Muscle of leg (tissue), 11 donors: ENCODE results near the gene FXYD2. TPM values are rescaled to one million over a fixed set of nuclear protein-coding genes. Genes with fewer than 3 reads are reported as not detected.

Experiments used
- DNase-seq: peaks from one replicate; pipeline ENCODE4 v3.0.0; 2013
- H3K27ac ChIP-seq: one replicate; pipeline ENCODE4 v1.5.1; 2013; ENCODE audit warnings: mild to moderate bottlenecking, low read length, control low read depth
- H3K27me3 ChIP-seq: one replicate; pipeline ENCODE4 v1.6.1; 2013; ENCODE audit warnings: low read length; ENCODE audit not compliant: control insufficient read depth, insufficient read depth
- H3K36me3 ChIP-seq: one replicate; pipeline ENCODE4 v1.6.1; 2013; ENCODE audit warnings: low read length; ENCODE audit not compliant: control insufficient read depth, insufficient read depth
- H3K4me1 ChIP-seq: one replicate; pipeline ENCODE4 v1.6.1; 2013; ENCODE audit warnings: low read length; ENCODE audit not compliant: control insufficient read depth, insufficient read depth
- H3K4me3 ChIP-seq: one replicate; pipeline ENCODE4 v1.5.1; 2013; ENCODE audit warnings: low read length, control low read depth
- H3K9me3 ChIP-seq: replicated peaks from 2 replicates; pipeline ENCODE4 v1.6.1; 2013; ENCODE audit warnings: low read depth, low read length; ENCODE audit not compliant: control insufficient read depth
- WGBS: methylation state at CpG from one replicate; pipeline ENCODE4 v1.1.5; 2013; ENCODE audit warnings: missing lambda C conversion rate; ENCODE audit not compliant: insufficient coverage; 5-methylcytosine and 5-hydroxymethylcytosine counted together
- polyA plus RNA-seq, 8 donors: library from polyadenylated mRNA; unstranded; fragments of 120-200 nt; gene quantifications; one replicate each; pipeline versions ENCODE4 v1.2.1 to v1.2.3, GENCODE V29; 2013; ENCODE audit warnings: inconsistent platforms in 1 of 8, low replicate concordance in 1 of 8; ENCODE audit not compliant: insufficient read length in 8 of 8, insufficient read depth in 1 of 8
- total RNA-seq: library from RNA; stranded (reverse); fragments of 120-200 nt; gene quantifications from one replicate; pipeline ENCODE4 v1.2.4, GENCODE V29; 2013

The FXYD2 gene
- total and polyA plus RNA-seq, 9 donors: 0.23 to 3.3 (median 1.3) TPM

DNA sequence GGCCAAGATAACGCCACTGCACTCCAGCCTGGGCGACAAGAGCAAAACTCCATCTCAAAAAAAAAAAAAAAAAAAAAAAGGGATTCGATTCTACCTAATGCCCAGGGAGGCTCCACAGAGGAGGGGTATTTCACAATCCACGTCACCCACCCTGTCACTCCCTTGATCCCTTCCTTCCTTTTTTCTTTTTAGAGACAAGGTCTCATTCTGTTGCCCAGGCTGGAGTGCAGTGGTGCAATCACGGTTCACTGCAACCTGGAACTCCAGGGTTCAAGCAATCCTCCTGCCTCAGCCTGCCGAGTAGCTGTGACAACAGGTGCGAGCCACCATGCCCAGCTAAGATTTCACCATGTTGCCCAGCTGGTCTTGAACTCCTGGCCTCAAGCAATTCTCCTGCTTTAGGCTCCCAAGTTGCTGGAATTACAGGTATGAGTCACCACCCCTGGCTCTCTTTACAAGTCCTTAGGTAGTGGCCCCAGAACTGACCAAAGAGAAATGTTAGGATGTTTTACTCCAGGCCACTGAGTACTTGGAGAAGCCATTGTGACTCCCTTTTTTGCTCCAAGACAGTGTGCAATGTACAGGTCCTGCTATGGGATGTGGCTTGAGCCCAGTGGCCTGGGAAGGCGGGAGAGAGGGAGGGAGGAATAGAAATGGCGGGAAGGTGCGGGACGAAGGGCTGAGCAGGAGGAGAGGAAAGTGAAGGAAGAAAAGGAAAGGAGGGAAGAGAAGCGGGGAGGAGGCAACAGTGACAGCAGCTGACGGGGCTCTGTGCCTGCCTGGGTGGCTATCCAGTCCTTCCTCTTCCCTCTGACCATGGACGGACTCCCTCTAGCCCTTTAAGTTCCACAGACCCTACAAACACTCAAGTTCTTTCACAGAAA is 11.8 kb upstream of the FXYD2 start:
- H3K4me3 ChIP-seq: no peak overlapping the region
- peaks cover 62% of the 10 kb centered on the region for H3K36me3 ChIP-seq
- H3K4me1 ChIP-seq: peaks cover 31% of the 10 kb centered on the region
- H3K27me3 ChIP-seq: no peaks in the 10 kb centered on the region
- no peaks in the 10 kb centered on the region for H3K9me3 ChIP-seq
- DNase-seq: no peak
- no peak overlapping the region for H3K27ac ChIP-seq
- 80% methylated on average over 6 of the region's 14 CpGs for WGBS

DNA sequence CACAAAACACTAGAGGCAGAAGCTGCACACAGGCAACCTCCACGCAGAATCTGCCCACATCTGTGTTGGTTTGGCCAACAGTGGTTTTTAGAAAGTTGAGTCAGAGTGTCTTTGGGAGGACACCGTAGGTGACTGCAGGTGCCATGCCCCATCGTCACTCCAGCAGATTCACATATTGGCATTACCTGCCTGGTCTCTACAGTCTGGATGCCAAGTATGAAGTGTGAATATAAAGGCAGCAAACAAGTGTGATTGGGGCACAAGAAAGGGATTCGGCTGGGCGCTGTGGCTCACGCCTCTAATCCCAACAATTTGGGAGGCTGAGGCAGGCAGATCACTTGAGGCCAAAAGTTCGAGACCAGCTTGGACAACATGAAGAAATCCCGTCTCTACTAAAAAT is 11.0 kb upstream of the FXYD2 start:
- DNase-seq: no peak
- no peaks in the 10 kb centered on the region for H3K27me3 ChIP-seq
- peaks cover 55% of the 10 kb centered on the region for H3K36me3 ChIP-seq
- H3K27ac ChIP-seq: no peak overlapping the region
- H3K4me3 ChIP-seq: no peak overlapping the region
- WGBS: 100% methylated on average over 6 of the region's 8 CpGs
- peaks cover 38% of the 10 kb centered on the region for H3K4me1 ChIP-seq
- H3K9me3 ChIP-seq: no peaks in the 10 kb centered on the region

DNA sequence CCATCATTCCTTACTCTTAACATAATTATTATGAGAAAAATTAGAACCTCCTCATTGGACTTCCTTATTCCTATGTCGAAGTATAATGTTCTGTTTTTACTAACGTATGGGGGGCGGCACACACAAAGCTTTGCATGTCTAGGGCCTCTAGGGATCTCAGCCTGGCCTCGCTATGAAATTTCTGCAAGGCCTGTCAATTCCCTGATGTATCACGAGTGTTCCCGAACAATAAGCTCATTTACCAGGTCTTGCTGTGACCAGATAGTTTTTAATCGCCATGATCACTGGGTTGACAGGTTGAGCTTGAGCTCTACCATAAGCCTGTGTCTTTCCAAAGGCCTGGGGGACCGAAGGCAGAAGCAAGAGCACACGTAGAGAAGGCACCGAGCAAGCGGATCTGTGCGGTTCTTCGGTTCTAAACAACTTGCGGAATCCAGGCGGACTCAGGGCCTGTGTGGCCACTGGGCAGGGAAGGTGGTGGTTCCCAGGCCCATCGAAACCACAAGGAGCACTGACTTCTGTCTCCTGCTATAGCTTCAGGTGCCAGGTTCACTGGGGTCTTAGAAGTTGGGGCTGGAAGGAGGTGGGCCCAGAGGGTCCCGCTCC is 10.4 kb upstream of the FXYD2 start:
- Histone ChIP-seq H3K27ac (no peak overlapping the region), H3K9me3 (no peaks in the 10 kb centered on the region), H3K4me3 (no peak overlapping the region), H3K36me3 (peaks cover 48% of the 10 kb centered on the region), H3K4me1 (peaks cover 44% of the 10 kb centered on the region), H3K27me3 (peaks cover 2% of the 10 kb centered on the region)
- no peak for DNase-seq
- WGBS: 89% methylated on average over 16 of the region's 17 CpGs

DNA sequence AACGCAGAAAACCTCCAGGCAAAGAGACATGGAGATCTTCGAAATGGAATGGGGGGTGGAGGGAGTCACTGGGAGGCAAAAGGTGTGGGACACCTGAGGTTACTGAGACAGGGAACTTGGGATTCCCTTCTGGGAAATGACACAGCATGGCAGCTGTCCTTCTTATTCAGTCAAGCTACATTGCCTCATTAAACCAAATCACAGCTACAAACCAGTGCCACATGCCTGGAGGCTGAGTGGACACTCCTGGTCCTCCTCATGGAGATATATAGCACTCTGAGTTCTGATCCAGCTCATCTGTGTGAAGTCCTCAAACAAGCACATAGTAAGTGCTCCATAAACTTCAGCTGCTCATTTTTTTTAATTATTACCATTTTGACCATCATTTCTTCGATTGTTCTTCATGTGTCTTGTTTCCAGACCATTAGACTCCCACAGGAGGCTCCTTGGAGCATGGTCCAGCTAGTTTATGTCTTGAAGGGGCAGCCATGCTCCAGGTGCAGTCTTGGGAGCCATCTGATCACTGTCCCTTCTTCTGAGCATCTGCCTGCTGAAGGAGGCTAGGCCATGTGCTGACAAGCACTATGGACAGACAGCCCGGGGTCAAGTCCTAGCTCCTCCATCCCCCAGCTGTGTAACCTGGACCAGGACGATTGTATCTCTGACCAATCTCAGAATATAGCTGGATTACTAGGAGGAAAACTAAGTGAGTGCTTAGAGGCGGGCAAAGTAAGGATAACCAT is 9.7 kb upstream of the FXYD2 start:
- peaks cover 46% of the 10 kb centered on the region for H3K4me1 ChIP-seq
- H3K9me3 ChIP-seq: no peaks in the 10 kb centered on the region
- 67% methylated on average over 1 of the region's 6 CpGs for whole genome bisulfite sequencing
- peaks cover 2% of the 10 kb centered on the region for H3K27me3 ChIP-seq
- peaks cover 41% of the 10 kb centered on the region for H3K36me3 ChIP-seq
- H3K4me3 ChIP-seq: no peak overlapping the region
- DNase-seq: no peak
- H3K27ac ChIP-seq: peak overlapping the region; percentile 65

DNA sequence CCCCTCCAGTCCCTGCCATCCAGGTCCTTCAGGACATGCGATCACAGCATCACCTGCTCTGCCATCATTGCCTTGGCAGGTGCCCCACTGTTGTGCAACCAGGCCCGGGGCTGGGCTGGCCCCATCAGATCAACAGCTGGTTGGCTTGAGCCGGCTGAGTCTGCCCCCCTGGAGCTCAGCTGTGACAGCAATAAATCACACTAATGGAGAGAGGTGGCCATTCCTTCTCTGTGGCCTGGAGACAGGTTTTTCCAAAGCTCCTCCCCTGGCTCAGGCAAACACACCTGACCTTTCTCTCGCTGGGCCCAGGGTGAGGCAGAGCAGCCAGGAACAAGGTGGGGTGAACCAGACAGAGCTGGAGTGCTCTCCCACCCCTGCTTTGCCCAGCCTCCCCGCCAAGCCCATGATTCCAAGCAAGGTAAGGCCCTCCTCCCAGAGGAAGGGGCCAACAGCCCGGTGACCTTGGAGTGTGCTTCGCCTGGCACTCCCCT is 8.9 kb upstream of the FXYD2 start:
- WGBS: 39% methylated on average over 4 of the region's 7 CpGs

DNA sequence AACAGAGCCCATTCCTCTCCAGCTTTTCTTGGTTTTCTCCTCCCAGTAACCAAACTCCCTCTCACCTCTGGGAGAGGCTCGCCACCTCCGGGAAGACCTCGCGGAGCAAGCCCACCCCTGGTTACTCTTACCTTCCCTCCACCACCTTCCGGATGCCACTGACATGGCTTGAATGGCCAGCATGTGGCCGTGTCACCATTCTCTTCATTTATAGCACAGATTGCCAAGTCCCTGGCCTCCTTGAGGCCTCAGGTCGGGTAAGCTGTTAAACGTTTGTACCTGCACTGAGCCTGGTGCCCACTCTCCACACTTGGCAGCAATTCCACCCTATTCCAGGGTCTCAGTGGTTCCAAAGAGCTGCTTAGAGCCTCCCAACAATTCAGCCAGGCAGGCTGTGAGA is 8.0 kb upstream of the FXYD2 start:
- no peak for DNase-seq
- peak overlapping the region; percentile 59 for H3K27ac ChIP-seq
- 83% methylated on average over 8 of the region's 8 CpGs for WGBS
- no peaks in the 10 kb centered on the region for H3K9me3 ChIP-seq
- peaks cover 2% of the 10 kb centered on the region for H3K27me3 ChIP-seq
- H3K36me3 ChIP-seq: peaks cover 24% of the 10 kb centered on the region
- no peak overlapping the region for H3K4me3 ChIP-seq
- peaks cover 57% of the 10 kb centered on the region for H3K4me1 ChIP-seq

More for the DNA sequence above, 8.9 kb upstream of the FXYD2 start:
- peaks cover 2% of the 10 kb centered on the region for H3K27me3 ChIP-seq
- peak overlapping the region; percentile 65 for H3K27ac ChIP-seq
- no peaks in the 10 kb centered on the region for H3K9me3 ChIP-seq
- H3K4me3 ChIP-seq: no peak overlapping the region
- peak; percentile 80 for DNase-seq
- H3K36me3 ChIP-seq: peaks cover 33% of the 10 kb centered on the region
- peaks cover 53% of the 10 kb centered on the region for H3K4me1 ChIP-seq

DNA sequence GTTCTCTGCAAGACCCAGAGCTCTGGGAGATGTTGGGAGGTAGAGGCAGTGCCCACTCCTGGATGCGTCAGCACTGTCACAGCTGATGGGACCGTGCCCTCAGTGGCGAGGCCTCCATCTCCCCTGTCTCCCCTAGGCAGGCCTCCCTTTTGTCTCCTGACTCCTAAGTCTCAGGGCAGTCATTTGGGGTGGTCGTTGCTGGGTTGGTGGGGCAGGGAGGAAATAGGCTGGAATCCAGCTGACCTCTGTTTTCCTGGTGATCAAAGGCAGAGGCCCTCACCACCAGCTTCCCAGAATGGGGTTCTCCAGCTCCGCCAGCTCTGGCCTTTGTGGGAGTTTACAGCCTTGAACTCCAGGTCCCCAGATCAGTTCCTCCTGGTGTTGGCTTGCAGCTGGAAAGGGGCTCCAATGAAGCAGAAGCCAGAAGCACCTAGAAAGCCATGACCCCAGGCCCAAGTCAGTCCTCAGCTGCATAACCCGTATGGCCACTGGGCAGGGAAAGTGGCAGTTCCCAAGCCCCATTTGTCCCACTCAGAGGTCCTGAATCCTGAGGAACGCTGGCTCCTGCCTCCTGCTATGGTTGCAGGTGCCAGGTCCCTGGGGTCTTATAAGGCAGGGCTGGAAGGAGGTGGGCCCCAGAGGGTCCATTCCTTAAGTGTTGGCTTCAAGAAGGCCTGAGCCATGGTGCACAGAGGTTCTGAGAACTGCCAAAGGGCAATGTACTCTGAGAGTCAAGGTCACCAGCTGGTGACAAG is 7.3 kb upstream of the FXYD2 start:
- WGBS: 78% methylated on average over 3 of the region's 7 CpGs
- no peak overlapping the region for H3K27ac ChIP-seq
- peaks cover 57% of the 10 kb centered on the region for H3K4me1 ChIP-seq
- H3K4me3 ChIP-seq: no peak overlapping the region
- H3K27me3 ChIP-seq: peaks cover 2% of the 10 kb centered on the region
- DNase-seq: no peak
- no peaks in the 10 kb centered on the region for H3K9me3 ChIP-seq
- H3K36me3 ChIP-seq: peaks cover 18% of the 10 kb centered on the region

DNA sequence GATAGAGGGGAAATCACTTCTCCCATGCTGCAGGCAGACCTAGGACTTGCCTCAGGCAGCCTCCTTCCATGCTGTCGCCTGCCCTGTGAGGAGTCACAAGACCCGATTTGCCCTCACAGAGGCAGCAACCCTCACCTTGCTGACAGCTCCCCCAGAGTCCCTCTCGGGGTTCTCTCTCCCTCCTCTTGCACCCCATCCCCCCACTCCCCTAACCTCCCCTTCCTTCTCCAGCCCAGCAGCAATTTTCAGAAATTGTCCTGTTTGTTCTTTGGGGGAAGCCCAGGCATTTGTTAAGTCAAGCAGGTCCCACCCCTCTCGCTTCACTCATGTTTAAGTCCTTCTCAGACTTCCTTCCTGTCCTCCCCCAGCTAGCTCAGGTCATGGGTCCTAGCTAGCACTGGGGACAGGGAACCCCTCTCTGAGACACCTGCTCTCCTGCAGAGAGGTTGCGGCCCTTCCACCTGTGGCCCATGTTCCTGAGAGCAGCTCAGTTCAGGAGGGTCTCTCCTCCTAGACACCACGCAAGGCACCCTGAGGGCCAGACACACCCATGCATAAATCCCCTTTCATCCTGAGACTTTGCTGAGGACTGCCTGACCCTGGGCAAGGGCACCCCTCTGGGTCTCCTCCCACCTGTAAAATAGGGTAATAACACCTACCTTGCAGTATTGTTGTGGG is 6.3 kb upstream of the FXYD2 start:
- Histone ChIP-seq H3K27me3 (peaks cover 4% of the 10 kb centered on the region), H3K4me3 (no peak overlapping the region), H3K9me3 (no peaks in the 10 kb centered on the region), H3K27ac (no peak overlapping the region), H3K4me1 (peaks cover 57% of the 10 kb centered on the region), H3K36me3 (peaks cover 12% of the 10 kb centered on the region)
- no peak for DNase-seq
- WGBS: 53% methylated on average over 5 of the region's 6 CpGs

DNA sequence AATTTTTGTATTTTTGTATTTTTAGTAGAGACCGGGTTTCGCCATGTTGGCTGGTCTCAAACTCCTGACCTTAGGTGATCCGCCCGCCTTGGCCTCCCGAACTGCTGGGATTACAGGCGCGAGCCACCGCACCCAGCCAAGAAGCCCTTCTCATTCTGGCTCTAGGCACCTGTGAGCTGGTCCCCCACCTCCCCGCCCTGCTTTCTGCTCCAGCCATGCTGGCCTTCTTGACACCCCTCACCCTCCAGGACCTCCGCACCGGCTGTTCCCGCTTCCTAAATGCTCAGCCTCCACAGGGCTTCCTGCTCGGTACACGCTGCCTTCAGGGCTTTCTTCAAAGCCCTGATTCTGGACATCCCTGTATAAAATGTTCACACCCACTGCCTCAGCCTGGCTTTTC is 5.5 kb upstream of the FXYD2 start:
- Histone ChIP-seq H3K27ac (no peak overlapping the region), H3K4me3 (no peak overlapping the region), H3K36me3 (peaks cover 7% of the 10 kb centered on the region), H3K27me3 (peaks cover 4% of the 10 kb centered on the region), H3K4me1 (peaks cover 63% of the 10 kb centered on the region), H3K9me3 (no peaks in the 10 kb centered on the region)
- no peak for DNase-seq
- 80% methylated on average over 14 of the region's 14 CpGs for WGBS
